Naive thymus-derived CD4-positive, alpha-beta T cell (primary cell): ENCODE results near the gene TAS1R1. TPM values are rescaled to one million over a fixed set of nuclear protein-coding genes. Genes with fewer than 3 reads are reported as not detected.
A peak's percentile ranks its signal among the peaks of the same experiment; 100 is the strongest.
"Not testable (repeated sequence)": the region's sequence is repeated elsewhere in the genome, so short reads cannot be mapped to it uniquely, and the experiment has no call there.

Experiments used
- ATAC-seq: fragments of 150-1000 bp; cut with Tn5 transposase; 2 replicates; pipeline ENCODE4 v1.10.0; 2021; ENCODE audit warnings: mild to moderate bottlenecking, moderate library complexity
- CTCF ChIA-PET: fragments of 350-600 bp; sonication (Branson Sonifier 250); formaldehyde crosslinking; loops from one replicate; lab custom pipeline; 2021; ENCODE audit warnings: antibody characterized with exemption; lab: Charles Lee
- POLR2A ChIA-PET: fragments of 350-600 bp; sonication (Branson Sonifier 250); formaldehyde crosslinking; loops from one replicate; lab custom pipeline; 2021; ENCODE audit warnings: antibody characterized with exemption, inconsistent platforms; lab: Charles Lee
- DNase-seq, 9 donors: peaks; one replicate each; pipeline versions ENCODE4 v3.0.0 to v3.0.0-alpha.2; 2020 to 2022; ENCODE audit warnings: mixed read lengths in 1 of 9
- H3K27ac ChIP-seq: one replicate; pipeline ENCODE4 v1.7.0; 2013; ENCODE audit warnings: mild to moderate bottlenecking, low read depth, low read length, moderate library complexity
- H3K27me3 ChIP-seq, 2 donors: one replicate each; pipeline ENCODE4 v1.7.0; 2013; ENCODE audit warnings: low read length in 2 of 2, mild to moderate bottlenecking in 2 of 2, moderate library complexity in 2 of 2; ENCODE audit not compliant: control insufficient read depth in 2 of 2, insufficient read depth in 2 of 2
- H3K36me3 ChIP-seq, 3 experiments: 1 replicate in 2 of 3; 2 replicates in 1 of 3; pipeline ENCODE4 v1.7.0; 2013; ENCODE audit warnings: low read length in 3 of 3, mild to moderate bottlenecking in 3 of 3, moderate library complexity in 1 of 3; ENCODE audit not compliant: insufficient read depth in 3 of 3, control insufficient read depth in 2 of 3
- H3K4me1 ChIP-seq, 2 donors: one replicate each; pipeline ENCODE4 v1.7.0; 2013; ENCODE audit warnings: low read length in 2 of 2, mild to moderate bottlenecking in 2 of 2, moderate library complexity in 1 of 2; ENCODE audit not compliant: control insufficient read depth in 2 of 2, insufficient read depth in 2 of 2
- H3K4me3 ChIP-seq: 2 replicates; pipeline ENCODE4 v1.7.0; 2013; ENCODE audit warnings: mild to moderate bottlenecking, low read length
- H3K9me3 ChIP-seq, 3 experiments: 1 replicate in 2 of 3; 2 replicates in 1 of 3; pipeline ENCODE4 v1.7.0; 2013; ENCODE audit warnings: low read length in 3 of 3; ENCODE audit not compliant: control insufficient read depth in 2 of 3
- H3K27ac Mint-ChIP-seq, 9 donors: one replicate each; pipeline ENCODE4 v1.8.0; 2020 to 2022; ENCODE audit warnings: mixed read lengths in 9 of 9, mild to moderate bottlenecking in 8 of 9, moderate library complexity in 5 of 9, inconsistent platforms in 2 of 9
- H3K27me3 Mint-ChIP-seq, 5 donors: one replicate each; pipeline ENCODE4 v1.8.0; 2021 to 2022; ENCODE audit warnings: mixed read lengths in 5 of 5, mild to moderate bottlenecking in 1 of 5
- H3K36me3 Mint-ChIP-seq, 5 donors: one replicate each; pipeline ENCODE4 v1.8.0; 2020 to 2022; ENCODE audit warnings: mixed read lengths in 5 of 5, mild to moderate bottlenecking in 3 of 5, inconsistent platforms in 1 of 5
- H3K4me1 Mint-ChIP-seq, 7 donors: one replicate each; pipeline ENCODE4 v1.8.0; 2020 to 2022; ENCODE audit warnings: mixed read lengths in 7 of 7, mild to moderate bottlenecking in 3 of 7, inconsistent platforms in 1 of 7
- H3K4me3 Mint-ChIP-seq, 10 donors: one replicate each; pipeline ENCODE4 v1.8.0; 2020 to 2022; ENCODE audit warnings: mild to moderate bottlenecking in 10 of 10, mixed read lengths in 10 of 10, moderate library complexity in 6 of 10, inconsistent platforms in 2 of 10
- H3K9me3 Mint-ChIP-seq, 11 donors: one replicate each; pipeline ENCODE4 v1.8.0; 2020 to 2022; ENCODE audit warnings: mixed read lengths in 11 of 11, mild to moderate bottlenecking in 4 of 11, inconsistent platforms in 1 of 11, moderate library complexity in 1 of 11
- intact Hi-C, 2 donors: fragments of 100-400 bp; cut with micrococcal nuclease; formaldehyde crosslinking; loops; one replicate each; pipeline ENCODE4 v1.15.1; 2023
- polyA plus RNA-seq, 2 donors: library from polyadenylated mRNA; unstranded; fragments of 300-500 nt; fragmentation: Illumina TruSeq; gene quantifications; one replicate each; pipeline ENCODE4 v1.2.3, GENCODE V29; 2021
- total RNA-seq, 6 experiments: library from RNA in 5 of 6; stranded (reverse) in 5 of 6; gene quantifications; 1 replicate in 5 of 6; 2 replicates in 1 of 6; pipeline ENCODE4 v1.2.3 and lab custom pipeline; 2021 to 2026

TAS1R1 gene
- total and polyA plus RNA-seq, 7 experiments from 2014 or later: not detected

DNA sequence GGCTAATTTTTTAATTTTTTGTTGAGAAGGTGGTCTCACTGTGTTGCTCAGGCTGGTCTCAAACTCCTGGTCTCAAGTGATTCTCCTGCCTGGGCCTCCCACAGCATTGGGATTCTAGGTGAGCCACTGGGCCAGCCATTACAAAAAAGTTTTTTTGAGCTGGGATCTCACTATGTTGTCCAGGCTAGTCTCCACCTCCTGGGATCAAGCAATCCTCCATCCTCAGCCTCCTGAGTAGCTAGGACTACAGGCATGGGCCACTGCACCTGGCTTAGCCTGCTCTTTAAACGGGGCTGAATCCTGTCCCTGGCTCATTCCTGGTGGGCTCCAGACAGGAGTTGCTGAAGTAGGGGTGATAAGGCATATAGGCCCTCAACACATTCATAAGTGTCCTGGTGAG, 2.5 kb downstream of the TAS1R1 start:
- no peak for DNase-seq
- Mint-ChIP-seq H3K36me3 (no peaks in the 10 kb centered on the region), H3K27ac (no peak overlapping the region), H3K27me3 (peaks cover 0 to 2% (median 0%) of the 10 kb centered on the region in 5 donors), H3K9me3 (no peaks in the 10 kb centered on the region), H3K4me1 (peaks cover 0 to 15% (median 14%) of the 10 kb centered on the region in 7 donors), H3K4me3 (no peak overlapping the region)
- Histone ChIP-seq H3K27me3 (no peaks in the 10 kb centered on the region), H3K9me3 (no peaks in the 10 kb centered on the region), H3K4me1 (peaks cover 8 to 18% of the 10 kb centered on the region in 2 donors), H3K4me3 (no peak overlapping the region), H3K36me3 (peaks cover 0 to 3% (median 0%) of the 10 kb centered on the region in 3 experiments), H3K27ac (no peak overlapping the region)
- ATAC-seq: no peak
- intact Hi-C loops: loop anchor here (10.0 kb wide), 1 partner anchor 227 kb away; the partner anchor contains the start of gene CAMTA1 (in 2 of the 2)
- POLR2A ChIA-PET: interaction anchor here (0.8 to 5.1 kb wide), 4 partner anchors 12 to 67 kb away, joined by 3 to 43 read pairs (median 4); no protein-coding TSS in a partner anchor
- CTCF ChIA-PET: interaction anchor here (0.7 to 1.6 kb wide), 2 partner anchors 54 to 69 kb away, joined by 3 to 4 read pairs; no protein-coding TSS in a partner anchor

DNA sequence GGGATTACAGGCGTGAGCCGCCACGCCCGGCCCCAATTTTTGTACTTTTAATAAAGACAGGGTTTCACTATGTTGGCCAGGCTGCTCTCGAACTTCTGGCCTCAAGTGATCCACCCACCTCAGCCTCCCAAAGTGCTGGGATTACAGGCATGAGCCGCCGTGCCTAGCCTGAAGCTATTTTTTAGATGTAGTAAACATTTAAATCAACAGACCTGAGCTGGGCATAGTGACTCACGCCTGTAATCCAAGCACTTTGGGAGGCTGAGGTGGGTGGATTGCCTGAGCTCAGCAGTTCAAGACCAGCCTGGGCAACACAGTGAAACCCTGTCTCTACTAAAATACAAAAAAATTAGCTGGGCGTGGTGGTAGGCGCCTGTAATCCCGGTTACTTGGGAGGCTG, 4.1 kb downstream of the TAS1R1 start:
- H3K36me3 Mint-ChIP-seq, H3K4me1 ChIP-seq, H3K4me3 ChIP-seq, H3K4me3 Mint-ChIP-seq, H3K27me3 ChIP-seq, DNase-seq, CTCF ChIA-PET, H3K9me3 ChIP-seq, H3K9me3 Mint-ChIP-seq, H3K36me3 ChIP-seq, H3K27me3 Mint-ChIP-seq, ATAC-seq, H3K27ac Mint-ChIP-seq, H3K27ac ChIP-seq, H3K4me1 Mint-ChIP-seq: not testable (repeated sequence)
- POLR2A ChIA-PET: interaction anchor here (1.1 kb wide), 1 partner anchor 22 kb away, joined by 4 read pairs; no protein-coding TSS in a partner anchor
- intact Hi-C loops: loop anchor here (10.0 kb wide), 1 partner anchor 226 kb away; the partner anchor contains the start of gene CAMTA1 (in 2 of the 2)

DNA sequence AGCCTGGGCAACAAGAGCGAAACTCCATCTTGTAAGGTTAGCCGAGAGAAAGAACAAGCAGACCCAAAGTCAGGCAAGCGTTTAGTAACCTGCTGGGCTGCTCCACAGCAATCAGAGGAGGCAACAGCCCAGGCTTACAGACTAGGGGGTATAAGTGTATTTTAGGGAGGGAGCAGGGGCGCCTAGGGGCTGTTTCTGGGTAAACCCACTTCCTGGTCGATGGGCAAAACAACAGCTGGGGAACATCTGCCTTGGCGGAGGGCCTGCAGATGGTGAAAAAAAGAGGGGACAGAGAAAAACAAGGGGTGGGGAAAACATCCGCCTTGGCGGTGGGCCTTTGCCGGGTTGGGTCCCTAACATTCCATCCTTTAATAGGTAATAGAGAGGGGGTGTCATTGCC, 5.2 kb downstream of the TAS1R1 start:
- ChIA-PET CTCF (interaction anchor here (0.6 kb wide), 1 partner anchor 127 kb away, joined by 4 read pairs; no protein-coding TSS in a partner anchor), POLR2A (interaction anchor here (1.0 kb wide), 1 partner anchor 39 kb away, joined by 3 read pairs; no protein-coding TSS in a partner anchor)
- Histone ChIP-seq H3K27ac (no peak overlapping the region), H3K4me3 (no peak overlapping the region), H3K9me3 (no peaks in the 10 kb centered on the region), H3K36me3 (no peaks in the 10 kb centered on the region), H3K4me1 (no peaks in the 10 kb centered on the region), H3K27me3 (no peaks in the 10 kb centered on the region)
- H3K36me3 Mint-ChIP-seq: no peaks in the 10 kb centered on the region
- ATAC-seq (no peak), DNase-seq (no peak)
- intact Hi-C loops: no loop called here
- no peak overlapping the region for H3K4me3 Mint-ChIP-seq
- H3K27me3 Mint-ChIP-seq: peaks cover 0 to 2% (median 0%) of the 10 kb centered on the region in 5 donors
- peak overlapping the region in 1 of 9 donors; percentile 34 for H3K27ac Mint-ChIP-seq
- H3K4me1 Mint-ChIP-seq: peaks cover 0 to 3% (median 0%) of the 10 kb centered on the region in 7 donors
- H3K9me3 Mint-ChIP-seq: no peaks in the 10 kb centered on the region

DNA sequence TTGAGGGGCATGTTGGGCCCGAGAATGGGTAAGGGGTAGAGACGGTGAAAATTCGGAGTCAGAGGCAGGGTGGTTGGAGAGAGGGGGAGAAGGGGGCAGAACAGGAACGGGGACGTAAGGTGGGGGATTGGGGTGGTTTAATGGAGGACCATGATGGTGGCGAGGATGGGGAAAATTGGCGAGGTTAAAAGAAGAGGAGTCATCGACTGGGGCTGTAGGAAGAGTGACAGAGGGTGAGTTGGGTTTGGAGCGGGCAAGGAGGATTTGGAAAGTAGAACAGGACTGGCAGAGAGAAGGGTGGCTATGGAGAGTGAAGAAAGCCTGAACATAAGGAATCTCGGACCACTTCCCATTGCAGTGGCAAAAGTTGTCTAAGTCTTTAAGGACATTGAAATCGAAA, 13.9 kb downstream of the TAS1R1 start:
- no peak overlapping the region for H3K4me3 ChIP-seq
- no peak for DNase-seq
- H3K27me3 ChIP-seq: no peaks in the 10 kb centered on the region
- Mint-ChIP-seq H3K4me3 (peak overlapping the region in 1 of 10 donors; percentile 7), H3K9me3 (peaks cover 0 to 6% (median 3%) of the 10 kb centered on the region in 11 donors), H3K27ac (no peak overlapping the region), H3K4me1 (peaks cover 0 to 6% (median 0%) of the 10 kb centered on the region in 7 donors), H3K27me3 (peaks cover 0 to 16% (median 0%) of the 10 kb centered on the region in 5 donors), H3K36me3 (peaks cover 0 to 5% (median 0%) of the 10 kb centered on the region in 5 donors)
- no peak overlapping the region for H3K27ac ChIP-seq
- H3K36me3 ChIP-seq: no peaks in the 10 kb centered on the region
- POLR2A ChIA-PET: interaction anchor here (1.0 kb wide), 1 partner anchor 62 kb away, joined by 3 read pairs; no protein-coding TSS in a partner anchor
- H3K4me1 ChIP-seq: no peaks in the 10 kb centered on the region
- no peak for ATAC-seq
- intact Hi-C loops: no loop called here
- CTCF ChIA-PET: no interaction called here
- no peaks in the 10 kb centered on the region for H3K9me3 ChIP-seq

DNA sequence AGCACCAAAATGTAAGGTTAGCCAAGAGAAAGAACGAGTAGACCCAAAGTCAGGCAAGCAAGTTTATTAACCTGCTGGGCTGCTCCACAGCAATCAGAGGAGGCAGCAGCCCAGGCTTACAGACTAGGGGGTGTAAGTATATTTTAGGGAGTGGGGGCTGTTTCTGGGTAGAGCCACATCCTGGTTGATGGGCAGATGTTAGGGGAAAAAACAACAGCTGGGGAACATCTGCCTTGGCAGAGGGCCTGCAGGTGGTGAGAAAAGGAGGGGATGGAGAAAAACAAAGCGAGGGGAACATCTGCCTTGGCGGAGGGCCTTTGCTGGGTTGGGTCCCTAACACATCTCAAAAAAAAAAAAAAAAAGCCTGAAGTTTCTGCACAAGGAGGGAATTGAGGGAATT, 15.0 kb downstream of the TAS1R1 start:
- intact Hi-C loops: no loop called here
- Histone ChIP-seq H3K36me3 (no peaks in the 10 kb centered on the region), H3K27ac (no peak overlapping the region), H3K4me1 (no peaks in the 10 kb centered on the region), H3K4me3 (no peak overlapping the region), H3K27me3 (no peaks in the 10 kb centered on the region), H3K9me3 (no peaks in the 10 kb centered on the region)
- H3K4me1 Mint-ChIP-seq: peaks cover 0 to 6% (median 0%) of the 10 kb centered on the region in 7 donors
- peaks cover 0 to 6% (median 3%) of the 10 kb centered on the region in 11 donors for H3K9me3 Mint-ChIP-seq
- no peak overlapping the region for H3K27ac Mint-ChIP-seq
- CTCF ChIA-PET: no interaction called here
- H3K4me3 Mint-ChIP-seq: no peak overlapping the region
- H3K27me3 Mint-ChIP-seq: peaks cover 0 to 16% (median 0%) of the 10 kb centered on the region in 5 donors
- POLR2A ChIA-PET: no interaction called here
- no peak for ATAC-seq
- DNase-seq: no peak
- H3K36me3 Mint-ChIP-seq: peaks cover 0 to 5% (median 0%) of the 10 kb centered on the region in 5 donors

DNA sequence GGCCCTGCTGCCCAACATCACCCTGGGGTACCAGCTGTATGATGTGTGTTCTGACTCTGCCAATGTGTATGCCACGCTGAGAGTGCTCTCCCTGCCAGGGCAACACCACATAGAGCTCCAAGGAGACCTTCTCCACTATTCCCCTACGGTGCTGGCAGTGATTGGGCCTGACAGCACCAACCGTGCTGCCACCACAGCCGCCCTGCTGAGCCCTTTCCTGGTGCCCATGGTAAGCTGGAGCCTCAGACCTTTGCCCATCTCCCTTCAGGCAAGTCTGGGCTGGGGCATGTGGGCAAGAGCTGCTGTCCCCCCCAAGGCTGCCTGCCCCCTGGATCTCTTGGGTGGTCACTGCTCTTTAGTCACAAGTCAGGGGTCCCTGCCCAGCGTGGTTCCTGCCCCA, 15.9 kb downstream of the TAS1R1 start:
- Histone ChIP-seq H3K27ac (no peak overlapping the region), H3K9me3 (no peaks in the 10 kb centered on the region), H3K27me3 (no peaks in the 10 kb centered on the region), H3K36me3 (no peaks in the 10 kb centered on the region), H3K4me1 (no peaks in the 10 kb centered on the region), H3K4me3 (no peak overlapping the region)
- ChIA-PET POLR2A (interaction anchor here (1.0 kb wide), 1 partner anchor 16 kb away, joined by 3 read pairs; the partner anchor contains the start of gene TAS1R1), CTCF (no interaction called here)
- H3K27ac Mint-ChIP-seq: no peak overlapping the region
- peaks cover 0 to 16% (median 0%) of the 10 kb centered on the region in 5 donors for H3K27me3 Mint-ChIP-seq
- peaks cover 0 to 5% (median 0%) of the 10 kb centered on the region in 5 donors for H3K36me3 Mint-ChIP-seq
- H3K4me3 Mint-ChIP-seq: no peak overlapping the region
- H3K9me3 Mint-ChIP-seq: peaks cover 0 to 6% (median 3%) of the 10 kb centered on the region in 11 donors
- H3K4me1 Mint-ChIP-seq: peaks cover 0 to 6% (median 0%) of the 10 kb centered on the region in 7 donors
- DNase-seq (no peak), ATAC-seq (no peak)
- intact Hi-C loops: no loop called here
